GM19467 (cell line): ENCODE data around the gene CASP14.
"Not testable (repeated sequence)": the region's sequence is repeated elsewhere in the genome, so short reads cannot be mapped to it uniquely, and the experiment has no call there.

Experiments used
- ATAC-seq: cut with Tn5 transposase; IDR thresholded peaks from one replicate; pipeline ENCODE4 v1.9.1; 2021; ENCODE audit warnings: mild to moderate bottlenecking, moderate library complexity; ENCODE audit not compliant: unreplicated experiment

The CASP14 gene, protein sequence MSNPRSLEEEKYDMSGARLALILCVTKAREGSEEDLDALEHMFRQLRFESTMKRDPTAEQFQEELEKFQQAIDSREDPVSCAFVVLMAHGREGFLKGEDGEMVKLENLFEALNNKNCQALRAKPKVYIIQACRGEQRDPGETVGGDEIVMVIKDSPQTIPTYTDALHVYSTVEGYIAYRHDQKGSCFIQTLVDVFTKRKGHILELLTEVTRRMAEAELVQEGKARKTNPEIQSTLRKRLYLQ

DNA sequence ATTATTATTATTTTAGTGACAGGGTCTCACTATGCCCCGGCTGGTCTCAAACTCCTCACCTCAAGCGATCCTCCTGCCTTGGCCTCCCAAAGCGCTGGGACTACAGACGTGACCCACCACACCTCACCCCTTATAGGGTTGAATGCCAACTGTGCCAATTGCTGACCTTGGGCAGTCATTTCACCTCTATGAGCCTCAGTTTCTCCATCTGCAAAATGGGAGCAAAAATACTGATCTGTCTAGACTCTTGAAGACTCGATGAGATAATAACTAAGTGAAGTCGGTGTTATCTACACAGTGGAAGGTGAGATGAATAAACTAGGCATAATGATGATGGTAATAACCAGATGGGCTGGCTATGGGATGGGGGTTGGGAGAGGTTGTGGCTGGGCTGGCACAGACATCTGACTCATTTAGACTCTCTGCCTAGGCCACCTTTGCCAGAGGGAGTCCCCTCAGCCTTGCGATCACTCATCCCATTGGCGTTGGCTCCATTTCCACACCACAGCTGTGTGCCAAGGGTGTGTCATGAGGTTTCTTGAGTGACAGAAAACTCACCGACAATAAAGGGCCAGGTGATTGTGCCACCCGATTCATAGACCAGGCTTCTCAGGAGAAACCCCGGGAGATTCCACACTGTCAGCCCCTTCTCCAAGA lies at the start of gene CASP14:
TSS of gene CASP14 (plus strand) at position 596 of the 657 bp plus-strand sequence. CDS start 2,772 bp downstream, outside the sequence.
- no peak for ATAC-seq

DNA sequence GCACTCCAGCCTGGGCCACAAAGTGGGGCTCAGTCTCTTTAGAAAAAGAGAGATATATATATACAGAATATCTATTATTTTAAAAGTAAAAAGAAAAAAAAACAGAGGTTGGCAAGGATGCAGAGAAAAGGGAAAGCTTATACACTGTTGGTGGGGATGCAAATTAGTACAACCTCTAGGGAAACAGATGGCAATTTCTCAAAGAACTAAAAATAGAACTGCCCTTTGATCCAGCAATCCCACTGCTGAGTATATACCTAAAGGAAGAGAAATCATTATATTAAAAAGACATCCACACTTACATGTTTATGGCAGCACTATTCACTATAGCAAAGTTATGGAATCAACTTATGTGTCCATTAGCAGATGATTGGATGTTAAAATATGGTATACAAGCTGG lies 41.0 kb upstream of the CASP14 start:
- no peak for ATAC-seq

DNA sequence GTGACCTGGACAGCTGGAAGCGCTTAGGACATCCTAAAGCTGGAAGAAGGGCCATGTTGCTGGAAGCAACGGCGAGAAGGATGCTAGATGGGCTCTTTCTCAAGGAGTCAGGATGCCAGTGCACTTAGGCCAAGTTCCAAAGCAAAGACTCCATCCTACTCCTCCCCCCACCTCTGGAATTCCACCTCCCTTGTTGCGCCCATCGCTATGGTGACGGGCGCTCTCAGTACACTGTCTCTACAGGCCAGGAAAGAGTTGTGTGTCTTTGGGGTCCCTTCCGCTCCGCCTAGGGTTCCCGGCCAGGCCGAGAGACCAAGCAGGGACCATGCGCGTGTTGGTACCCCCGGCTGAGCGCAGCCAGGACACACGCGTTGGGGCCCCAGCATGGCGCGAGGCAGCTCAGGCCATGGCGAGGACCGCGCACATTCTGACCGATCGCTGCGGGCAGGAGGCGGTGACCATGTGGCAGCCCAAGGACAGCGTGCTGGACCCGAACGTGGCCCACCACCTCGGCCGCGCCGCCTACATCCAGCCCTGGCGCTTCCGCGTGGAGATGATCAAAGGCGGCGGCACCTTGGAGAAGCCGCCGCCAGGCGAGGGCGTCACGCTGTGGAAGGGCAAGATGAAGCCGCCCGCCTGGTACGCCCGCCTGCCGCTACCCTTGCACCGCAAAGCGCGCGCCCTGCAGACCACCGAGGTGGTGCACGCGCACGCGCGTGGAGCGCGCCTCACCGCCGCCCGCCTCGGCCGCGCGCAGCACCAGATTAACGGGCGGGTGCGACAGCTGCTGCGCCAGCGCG lies 38.6 kb upstream of the CASP14 start:
- no peak for ATAC-seq

DNA sequence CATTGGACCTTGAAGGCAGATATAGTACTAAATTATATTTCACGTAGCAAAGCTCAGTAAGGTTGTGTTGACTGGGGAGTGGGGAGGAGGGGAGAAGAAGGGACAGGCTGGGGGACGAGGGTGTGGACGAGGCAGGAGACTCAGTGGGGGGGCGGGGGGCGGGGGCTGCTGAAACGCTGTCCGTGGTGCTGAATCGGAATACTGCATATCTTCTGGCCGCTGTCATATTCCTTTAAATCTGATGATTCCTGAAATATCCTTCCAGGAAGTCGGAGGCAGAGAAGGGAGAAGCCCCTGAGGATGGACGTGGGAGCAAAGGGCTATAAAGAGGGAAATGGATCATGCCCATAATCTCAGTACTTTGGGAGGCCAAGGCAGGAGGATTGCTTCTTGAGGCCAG lies 34.7 kb upstream of the CASP14 start:
- ATAC-seq = no peak

DNA sequence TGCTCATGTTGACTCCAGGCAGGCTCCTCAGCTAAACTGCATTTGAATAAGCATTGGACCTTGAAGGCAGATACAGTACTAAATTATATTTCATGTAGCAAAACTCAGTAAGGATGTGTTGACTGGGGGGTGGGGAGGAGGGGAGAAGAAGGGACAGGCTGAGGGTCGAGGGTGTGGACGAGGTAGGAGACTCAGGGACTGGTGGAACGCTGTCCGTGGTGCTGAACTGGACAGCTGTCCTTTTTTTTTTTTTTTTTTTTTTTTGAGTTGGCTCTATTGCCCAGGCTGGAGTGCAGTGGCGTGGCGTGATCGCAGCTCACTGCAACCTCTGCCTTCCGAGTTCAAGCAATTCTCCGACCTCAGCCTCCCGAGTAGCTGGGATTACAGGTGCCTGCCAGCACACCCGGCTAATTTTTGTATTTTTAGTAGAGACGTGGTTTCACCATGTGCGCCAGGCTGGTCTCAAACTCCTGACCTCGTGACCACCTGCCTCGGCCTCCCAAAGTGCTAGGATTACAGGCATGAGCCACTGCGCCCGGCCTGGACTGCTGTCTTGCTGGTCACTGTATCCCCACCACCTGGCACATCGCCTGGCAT lies 33.2 kb upstream of the CASP14 start:
- ATAC-seq = no peak

DNA sequence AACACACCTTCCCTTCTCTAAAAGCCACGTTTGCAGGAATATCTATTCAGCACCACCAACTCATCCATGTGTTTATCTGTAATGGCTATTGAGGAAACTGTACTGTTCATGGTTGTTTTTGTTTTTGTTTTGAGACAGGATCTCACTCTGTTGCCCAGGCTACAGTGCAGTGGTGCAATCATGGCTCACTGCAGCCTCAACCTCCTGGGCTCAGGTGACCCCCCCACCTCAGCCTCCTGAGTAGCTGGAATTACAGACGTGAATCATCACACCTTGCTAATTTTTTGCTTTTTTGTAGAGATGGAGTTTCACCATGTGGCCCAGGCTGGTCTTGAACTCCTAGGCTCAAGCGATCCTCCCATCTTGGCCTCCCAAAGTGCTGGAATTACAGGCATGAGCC lies 30.4 kb upstream of the CASP14 start:
- ATAC-seq = not testable (repeated sequence)

DNA sequence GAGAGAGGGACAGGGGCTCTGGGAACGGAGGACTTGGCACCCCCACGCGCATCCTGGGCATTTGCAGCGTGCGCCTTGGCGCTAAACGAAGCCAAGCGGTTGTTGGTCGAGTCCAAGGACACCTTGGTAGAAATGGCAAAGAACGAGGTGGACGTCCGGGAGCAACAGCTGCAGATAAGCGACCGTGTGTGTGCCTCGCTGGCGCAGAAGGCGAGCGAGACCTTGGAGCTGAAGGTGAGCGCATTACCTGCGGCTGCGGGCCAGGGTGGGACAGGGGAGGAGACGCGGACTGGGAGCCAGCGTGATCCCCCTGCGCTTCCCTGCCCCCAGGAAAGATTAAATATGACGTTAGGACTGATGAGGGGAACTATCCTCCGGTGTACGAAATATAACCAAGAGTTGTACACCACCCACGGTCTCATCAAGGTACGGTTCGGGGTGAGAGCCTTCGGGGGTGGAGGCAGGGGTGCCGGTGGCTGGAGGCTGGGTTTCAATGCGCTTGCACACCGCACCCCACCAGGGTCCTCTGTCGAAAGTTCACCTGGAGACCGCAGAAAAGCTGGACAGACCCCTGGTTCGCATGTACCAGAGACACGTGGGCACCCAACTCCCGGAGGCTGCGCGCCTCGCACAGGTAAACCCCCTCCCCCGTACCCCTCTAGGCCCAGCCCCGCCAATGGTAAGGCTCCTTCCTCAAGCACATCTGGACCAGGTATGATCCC lies 27.8 kb upstream of the CASP14 start:
- ATAC-seq = no peak

DNA sequence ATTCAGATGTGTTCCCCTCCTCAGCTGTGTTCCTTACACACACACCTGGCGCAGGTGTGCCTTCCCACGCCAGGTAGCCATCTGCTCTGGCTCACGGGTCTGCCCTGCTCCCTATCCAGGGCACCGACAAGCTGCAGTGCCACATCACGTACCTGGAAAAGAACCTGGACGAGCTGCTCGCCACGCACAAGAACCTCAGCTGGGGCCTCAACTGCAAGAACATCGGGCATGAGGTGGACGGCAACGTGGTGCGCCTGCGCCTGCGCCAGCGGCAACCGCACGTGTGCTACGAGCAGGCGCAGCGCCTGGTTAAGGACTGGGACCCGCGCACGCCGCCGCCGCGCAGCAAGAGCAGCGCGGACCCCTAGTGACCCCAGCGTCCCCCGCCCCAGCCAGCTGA lies 26.5 kb upstream of the CASP14 start:
- no peak for ATAC-seq

DNA sequence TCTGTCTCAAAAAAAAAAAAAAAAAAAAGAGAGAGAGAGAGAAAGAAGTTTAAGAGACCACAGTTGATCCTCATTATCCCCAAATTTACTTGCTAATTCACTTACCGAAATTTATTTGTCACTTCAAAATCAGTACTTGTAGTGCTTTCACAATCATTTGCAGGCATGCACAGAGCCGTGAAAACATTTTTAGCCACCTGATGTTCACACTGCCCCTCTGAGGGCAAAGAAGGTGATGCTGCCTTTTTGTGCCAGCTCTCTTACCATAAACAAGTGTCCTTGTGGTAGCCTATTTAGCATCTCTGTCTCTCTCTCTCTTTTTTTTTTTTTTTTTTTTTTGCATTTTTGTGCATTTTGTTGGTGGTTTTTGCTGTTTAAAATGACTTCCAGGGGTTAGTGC lies 24.1 kb upstream of the CASP14 start:
- ATAC-seq = no peak

DNA sequence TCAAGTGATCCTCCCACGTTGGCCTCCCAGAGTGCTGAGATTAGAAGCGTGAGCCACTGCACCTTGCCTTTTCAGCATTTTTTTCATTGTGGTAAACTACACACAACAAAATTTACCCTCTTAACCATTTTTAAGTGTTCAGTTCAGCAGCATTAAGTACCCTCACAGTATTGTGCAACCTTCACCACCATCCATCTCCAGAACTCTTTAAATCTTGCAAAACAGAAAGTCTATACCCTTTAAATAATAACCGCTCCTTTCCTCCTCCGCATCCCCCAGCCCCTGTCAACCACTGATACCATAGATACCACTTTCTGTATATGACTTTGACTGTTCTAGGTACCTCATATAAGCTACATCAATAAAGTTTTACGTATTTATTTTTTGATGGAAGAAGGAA lies 20.8 kb upstream of the CASP14 start:
- ATAC-seq = no peak

DNA sequence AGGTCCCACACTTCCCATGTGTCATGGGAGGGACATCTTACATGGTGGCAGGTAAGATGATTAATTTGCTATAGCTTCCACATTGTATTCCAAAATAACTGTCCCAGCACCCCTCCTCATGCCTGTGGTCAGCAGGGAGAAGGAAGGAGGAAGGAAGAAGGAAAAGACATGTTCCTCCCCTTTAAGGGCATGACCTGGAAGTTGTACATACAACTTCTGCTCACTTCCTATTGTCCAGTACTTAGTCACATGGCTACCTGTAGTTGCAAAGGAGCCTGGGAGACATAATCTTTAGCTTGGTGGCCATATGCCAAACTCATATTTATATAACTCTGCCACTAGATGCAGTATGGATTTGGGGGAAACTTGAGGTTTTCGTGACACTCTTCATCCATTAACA lies 17.6 kb upstream of the CASP14 start:
- no peak for ATAC-seq

DNA sequence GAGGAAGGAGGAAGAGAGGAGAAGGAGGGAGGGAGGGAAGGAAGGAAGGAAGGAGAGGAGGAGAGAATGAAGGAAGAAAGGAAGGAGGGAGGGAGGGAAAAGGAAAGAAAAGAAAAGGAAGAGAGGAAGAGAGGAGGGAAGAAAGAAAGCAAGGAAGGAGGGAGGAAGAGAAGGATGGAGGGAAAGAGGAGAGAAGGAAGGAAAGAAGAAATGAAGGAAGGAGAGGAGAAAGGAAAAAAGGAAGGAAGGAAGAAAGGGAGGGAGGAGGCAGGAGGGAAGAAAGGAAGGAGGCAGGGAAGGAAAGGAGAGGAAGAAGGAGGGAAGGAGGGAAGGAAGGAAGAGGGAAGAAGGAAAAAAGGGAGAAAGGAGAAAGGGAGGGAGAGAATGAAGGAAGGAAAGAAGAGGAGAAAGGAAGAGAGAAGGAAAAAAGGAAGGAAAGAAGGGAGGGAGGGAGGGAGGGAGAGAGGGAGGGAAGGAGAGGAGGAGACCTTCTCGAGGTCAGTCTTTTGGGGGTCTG lies 13.4 kb upstream of the CASP14 start:
- no peak for ATAC-seq

DNA sequence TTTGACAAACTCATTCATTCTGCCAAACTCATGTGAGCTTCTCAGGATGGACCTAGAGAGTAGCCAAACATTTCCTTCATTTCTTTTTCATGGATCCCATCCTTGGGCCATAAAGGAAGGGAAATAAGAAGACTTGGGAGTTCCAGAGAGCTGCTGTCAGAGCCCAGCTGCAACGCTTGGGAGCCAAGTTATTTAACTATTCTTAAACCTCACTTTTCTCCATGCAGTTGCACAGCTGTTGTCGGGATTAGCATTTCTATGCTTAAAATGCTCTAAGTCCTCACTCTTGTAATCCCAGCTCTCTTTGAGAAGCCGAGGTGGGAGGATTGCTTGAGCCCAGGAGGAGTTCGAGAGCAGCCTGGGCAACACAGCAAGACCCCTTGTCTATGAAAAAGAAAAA lies 11.7 kb upstream of the CASP14 start:
- ATAC-seq = no peak

DNA sequence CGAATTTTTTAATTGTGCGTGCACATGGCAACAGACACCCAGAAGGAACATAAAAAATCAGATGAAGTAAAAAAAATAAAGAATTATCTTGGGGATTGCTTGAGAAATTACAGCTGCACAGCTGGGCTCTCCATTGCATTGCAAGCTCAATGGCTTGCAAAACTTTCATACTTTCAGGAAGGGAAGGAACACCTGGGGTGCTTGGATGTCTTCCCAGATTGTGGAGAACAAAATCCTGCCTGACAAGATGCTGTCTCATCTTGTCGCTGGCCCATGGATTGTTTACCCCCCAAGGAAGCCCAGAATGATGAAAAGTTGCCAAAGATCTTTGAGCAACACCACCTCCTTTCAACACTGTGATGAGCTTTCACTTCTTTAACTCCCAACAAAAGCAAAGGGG lies 11.0 kb upstream of the CASP14 start:
- ATAC-seq = no peak

DNA sequence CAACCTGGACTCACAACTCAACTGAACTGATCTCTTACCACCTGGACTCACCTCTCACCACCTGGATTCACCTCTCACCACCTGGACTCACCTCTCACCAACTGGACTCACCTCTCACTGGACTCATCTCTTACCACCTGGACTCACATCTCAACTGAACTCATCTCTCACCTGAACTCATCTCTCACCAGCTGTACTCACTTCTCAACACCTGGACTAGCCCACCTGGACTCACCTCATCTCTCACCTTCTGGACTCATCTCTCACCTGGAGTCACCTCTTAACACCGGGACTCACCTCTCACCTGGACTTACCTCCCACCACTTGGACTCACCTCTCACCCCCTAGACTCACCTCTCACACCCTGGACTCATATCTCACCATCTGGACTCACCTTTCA lies 7.3 kb upstream of the CASP14 start:
- ATAC-seq = no peak

DNA sequence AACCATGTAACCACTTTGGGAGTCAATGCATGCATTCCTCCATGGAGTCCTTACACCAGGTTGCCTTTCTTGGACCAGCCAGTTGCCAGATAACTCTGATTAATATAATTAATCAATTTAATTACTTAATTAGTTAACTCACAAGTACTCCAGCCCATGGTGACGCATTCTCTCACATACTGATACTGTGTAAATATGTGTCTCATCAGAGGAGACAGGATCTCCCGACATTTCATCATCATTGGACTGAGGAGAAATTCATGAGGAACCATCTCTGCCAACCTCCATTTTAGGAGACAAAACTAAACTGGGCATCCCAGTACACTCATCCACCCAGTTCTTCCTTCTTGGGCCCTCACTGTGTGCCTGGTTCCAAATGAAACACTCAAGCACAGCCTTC lies 6.5 kb upstream of the CASP14 start:
- ATAC-seq = no peak

DNA sequence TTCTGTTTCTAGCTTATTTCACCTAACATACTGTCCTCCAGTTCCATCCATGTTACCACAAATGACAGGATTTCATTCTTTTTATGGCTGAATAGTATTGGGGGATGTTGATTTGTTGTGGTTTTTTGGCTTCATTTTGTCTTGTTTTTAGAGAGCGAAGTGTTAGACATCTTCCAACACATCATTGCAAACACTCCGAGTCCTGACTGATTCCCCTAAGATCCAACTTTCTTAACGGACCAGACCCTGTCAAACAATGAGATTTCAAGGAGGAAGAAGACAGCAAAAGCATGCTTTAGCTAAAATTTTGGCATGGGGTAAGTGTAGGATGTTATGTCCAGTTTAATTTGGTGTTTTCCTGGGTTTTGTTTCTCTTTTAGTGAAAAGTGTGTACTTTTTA lies 3.8 kb upstream of the CASP14 start:
- no peak for ATAC-seq

DNA sequence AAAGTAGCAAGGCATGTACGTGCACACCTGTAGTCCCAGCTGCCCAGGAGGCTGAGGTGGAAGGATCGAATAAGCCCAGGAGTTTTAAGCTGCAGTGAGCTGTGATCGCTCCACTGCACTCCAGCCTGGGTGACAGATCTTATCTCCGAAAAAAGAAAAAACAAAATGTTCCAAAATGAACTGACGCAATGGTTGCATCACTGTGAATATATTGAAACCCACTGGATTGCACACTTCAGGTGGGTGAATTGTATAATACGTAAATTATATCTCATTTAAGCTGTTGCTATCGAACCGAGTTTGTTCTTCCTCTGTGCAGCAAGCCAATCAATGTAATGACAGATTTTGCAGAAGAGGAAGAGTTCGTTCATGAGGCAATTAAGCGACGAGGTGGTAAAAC lies 1.6 kb upstream of the CASP14 start:
- no peak for ATAC-seq

DNA sequence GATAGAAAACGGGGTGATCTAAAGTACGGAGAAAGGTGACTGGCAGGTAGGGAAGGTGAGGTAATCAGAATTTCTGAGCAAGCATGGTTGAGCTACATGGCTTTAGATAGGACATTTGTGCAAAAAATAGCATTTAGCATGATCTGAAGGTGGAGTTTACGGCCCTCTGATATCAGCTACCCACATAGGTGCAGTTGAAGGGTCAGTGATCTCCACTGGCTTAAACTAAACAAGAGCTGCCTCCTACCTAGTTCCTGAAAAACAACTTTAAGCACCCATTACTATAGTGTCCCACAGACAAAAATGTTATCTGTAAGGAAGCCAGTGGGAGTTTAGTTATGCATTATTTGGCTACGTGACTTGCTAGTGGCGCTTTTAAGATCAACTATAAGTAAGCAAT lies 1.2 kb upstream of the CASP14 start:
- no peak for ATAC-seq

DNA sequence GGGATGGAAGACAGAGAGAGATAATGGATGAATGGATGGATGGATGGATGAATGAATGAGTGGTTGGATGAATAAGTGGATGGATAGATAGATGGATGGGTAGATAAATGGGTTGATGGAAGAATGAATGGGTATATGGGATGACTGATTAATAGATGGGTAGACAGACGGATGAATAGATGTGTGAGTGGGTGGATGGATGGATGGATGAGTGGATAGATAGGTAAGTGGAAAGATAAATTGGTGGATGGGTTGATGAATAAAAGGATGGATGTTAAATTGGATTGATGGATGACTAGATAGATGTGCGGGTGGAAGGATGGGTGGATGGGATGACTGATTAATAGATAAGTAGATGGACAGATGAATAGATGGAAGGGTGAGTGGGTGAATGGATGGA lies 1.4 kb downstream of the CASP14 start:
- ATAC-seq = no peak

DNA sequence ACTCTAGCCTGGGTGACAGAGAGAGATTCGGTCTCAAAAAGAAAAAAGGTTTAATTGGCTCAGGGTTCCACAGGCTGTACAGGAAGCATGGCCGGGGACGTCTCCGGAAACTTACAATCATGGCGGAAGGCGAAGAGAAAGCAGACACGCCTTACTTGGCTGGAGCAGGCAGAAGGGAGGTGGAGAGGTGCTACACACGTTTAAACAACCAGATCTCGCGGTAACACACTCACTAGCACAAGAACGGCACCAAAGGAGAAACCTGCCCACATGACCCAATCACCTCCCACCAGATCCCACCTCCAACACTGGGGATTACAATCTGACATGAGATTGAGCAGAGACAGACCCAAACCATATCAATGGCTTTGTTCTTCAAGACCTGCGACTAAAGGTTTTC lies 12.8 kb downstream of the CASP14 start:
- ATAC-seq = no peak
